ENCODE data around the gene EPB41L4B.

EPB41L4B gene

DNA sequence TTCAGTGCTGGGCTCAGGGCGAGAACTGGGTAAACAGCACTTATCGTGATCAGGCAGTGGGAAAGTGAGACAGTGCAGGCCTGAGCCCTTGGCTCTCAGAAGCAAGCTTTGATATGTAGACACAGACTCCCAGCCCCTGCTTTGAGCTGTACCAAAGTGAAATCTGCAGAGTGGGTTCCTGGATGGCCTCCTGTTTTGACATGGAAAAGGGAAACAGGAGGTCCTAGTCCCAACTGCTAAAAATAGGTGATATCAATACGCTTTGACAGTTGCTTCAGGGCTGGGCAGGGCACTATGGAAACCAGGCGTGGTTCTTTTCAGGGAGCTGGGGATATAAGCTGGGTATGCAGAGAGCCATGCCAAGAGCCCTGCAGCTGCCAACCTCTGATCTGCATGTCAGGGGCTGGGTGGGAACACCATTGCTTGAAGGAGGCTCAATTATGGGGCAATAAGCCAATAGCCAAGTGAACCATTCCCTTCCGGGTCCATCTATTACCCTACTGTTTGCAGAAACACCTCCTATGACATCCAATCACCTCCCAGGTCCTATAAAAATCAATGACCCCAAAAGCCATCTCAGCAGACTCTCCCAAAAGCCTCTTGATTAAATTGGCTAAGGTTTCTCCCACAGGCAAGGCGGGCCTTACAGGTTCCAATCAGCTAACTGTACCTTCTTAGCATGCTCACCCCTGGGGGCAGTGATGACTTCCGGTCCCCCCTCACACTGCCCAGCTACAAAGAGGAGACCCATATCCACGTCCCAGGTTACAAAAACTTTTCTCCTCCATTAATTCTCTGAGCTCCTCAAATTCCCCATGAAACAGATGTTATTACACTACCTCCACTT lies 45.8 kb downstream of the EPB41L4B start:
- Mint-ChIP-seq H3K27me3 (peaks cover 3% of the 10 kb centered on the region), H3K27ac (no peak overlapping the region), H3K4me3 (no peak overlapping the region), H3K9me3 (ENCODE audit: low read depth) (no peaks in the 10 kb centered on the region), H3K4me1 (ENCODE audit: low read depth) (no peaks in the 10 kb centered on the region), H3K36me3 (no peaks in the 10 kb centered on the region)

DNA sequence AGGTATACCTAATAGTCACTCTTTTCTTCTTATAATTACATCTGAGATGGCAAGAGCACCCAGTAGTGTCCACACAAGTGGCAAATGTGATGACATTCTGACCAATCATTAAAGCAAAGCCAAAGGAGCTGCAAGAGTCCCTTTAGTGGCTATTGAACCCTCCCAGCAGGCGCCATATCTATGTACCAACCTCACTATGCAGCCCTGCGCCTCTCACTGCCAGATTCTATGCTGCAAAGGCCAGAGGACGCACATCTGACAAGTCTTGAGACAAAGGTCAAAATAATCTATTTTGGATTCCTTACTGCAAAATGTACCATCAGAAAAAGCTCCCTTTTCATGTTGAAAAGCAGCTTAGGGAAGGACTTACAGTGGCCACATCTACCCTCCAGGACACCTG lies 47.0 kb downstream of the EPB41L4B start:
- Mint-ChIP-seq H3K27ac (no peak overlapping the region), H3K4me3 (no peak overlapping the region), H3K9me3 (ENCODE audit: low read depth) (no peaks in the 10 kb centered on the region), H3K36me3 (no peaks in the 10 kb centered on the region), H3K4me1 (ENCODE audit: low read depth) (no peaks in the 10 kb centered on the region), H3K27me3 (no peaks in the 10 kb centered on the region)

DNA sequence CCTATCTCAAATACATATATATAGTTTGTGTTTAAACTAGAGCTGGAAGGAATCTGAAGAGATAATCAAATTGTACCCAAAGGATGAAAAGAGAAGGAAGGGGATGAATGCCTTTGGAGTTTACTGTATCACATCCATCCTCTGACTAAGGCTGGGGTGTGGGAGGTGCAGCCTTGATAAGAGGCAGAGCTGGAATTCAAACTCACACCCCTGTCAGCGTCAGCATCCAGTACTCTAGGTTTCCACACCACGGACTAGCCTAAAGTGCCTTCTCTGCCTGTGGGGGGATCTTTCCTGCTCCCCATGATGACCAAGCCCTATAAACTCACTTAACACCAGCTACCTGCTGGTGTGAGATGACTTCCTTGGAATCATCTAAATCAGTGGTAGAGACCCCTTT lies 48.1 kb downstream of the EPB41L4B start:
- Mint-ChIP-seq H3K4me3 (no peak overlapping the region), H3K36me3 (no peaks in the 10 kb centered on the region), H3K27ac (no peak overlapping the region), H3K27me3 (no peaks in the 10 kb centered on the region), H3K4me1 (ENCODE audit: low read depth) (no peaks in the 10 kb centered on the region), H3K9me3 (ENCODE audit: low read depth) (no peaks in the 10 kb centered on the region)

DNA sequence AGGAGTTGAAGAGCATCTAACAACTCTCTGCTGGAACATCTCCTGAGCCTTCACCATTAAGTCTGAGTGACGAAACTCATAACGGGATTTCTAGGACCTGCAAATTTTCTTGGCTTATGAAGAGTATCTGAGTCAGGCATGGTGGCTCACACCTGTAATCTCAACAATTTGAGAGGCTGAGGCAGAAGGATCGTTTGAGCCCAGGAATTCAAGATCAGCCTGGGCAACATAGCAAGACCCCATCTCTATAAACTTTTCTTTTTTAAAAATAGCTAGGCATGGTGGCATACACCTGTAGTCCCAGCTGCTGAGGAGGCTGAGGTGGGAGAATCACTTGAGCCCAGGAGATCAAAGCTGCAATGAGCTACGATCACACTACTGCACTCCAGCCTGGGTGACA lies 48.8 kb downstream of the EPB41L4B start:
- H3K4me3 Mint-ChIP-seq, result no peak overlapping the region
- no peaks in the 10 kb centered on the region for H3K9me3 Mint-ChIP-seq (ENCODE audit: low read depth)
- no peak overlapping the region for H3K27ac Mint-ChIP-seq
- no peaks in the 10 kb centered on the region for H3K4me1 Mint-ChIP-seq (ENCODE audit: low read depth)
- no peaks in the 10 kb centered on the region for H3K27me3 Mint-ChIP-seq
- no peaks in the 10 kb centered on the region for H3K36me3 Mint-ChIP-seq

DNA sequence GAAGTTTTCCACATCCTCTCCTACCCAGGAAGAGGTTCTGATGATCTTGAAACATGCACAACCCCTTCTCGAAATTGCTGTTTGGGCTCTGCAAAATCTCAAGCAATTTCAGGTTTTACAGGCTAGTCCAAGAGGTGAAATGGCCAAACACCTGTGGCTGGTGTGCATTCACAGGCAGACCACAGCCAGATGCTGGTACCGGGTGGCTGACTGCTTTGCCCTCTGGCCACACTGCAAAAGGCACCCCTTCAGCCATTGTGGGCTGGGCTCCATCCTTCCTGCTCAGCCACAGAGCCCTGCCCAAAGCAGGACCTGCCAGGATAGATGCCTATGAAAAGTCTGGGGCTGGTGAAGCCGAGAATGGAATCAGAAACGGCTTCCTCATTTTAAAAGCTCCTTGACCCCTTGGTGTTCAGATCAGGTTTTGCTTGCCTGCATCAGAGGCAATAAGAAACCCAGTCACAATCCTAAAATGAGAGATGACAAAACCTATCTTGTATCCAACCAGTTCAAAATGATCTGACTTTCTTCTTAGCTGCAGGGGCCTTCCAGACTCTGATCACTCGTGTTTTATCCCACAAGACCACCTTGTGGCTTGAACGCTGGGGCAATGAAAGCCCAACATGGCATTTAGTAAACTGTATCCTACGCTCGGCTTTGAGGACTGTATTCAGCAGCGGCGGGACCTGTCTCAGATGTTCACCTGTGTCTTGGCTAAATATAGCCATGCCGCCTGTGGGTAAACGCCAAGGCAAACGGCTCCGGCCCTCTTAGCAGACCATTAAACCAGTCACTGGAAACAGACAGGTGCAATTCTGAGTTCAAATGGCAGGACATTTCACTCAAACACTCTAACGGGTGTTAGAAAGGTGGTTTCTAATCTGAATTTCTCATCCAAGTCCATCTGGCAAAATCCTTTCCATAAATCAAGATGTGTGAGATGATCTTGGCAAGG lies 49.6 kb downstream of the EPB41L4B start:
- no peak overlapping the region for H3K27ac Mint-ChIP-seq
- H3K36me3 Mint-ChIP-seq, result no peaks in the 10 kb centered on the region
- H3K4me3 Mint-ChIP-seq, result no peak overlapping the region
- H3K27me3 Mint-ChIP-seq, result no peaks in the 10 kb centered on the region
- H3K4me1 Mint-ChIP-seq (ENCODE audit: low read depth), result no peaks in the 10 kb centered on the region
- H3K9me3 Mint-ChIP-seq (ENCODE audit: low read depth), result no peaks in the 10 kb centered on the region

DNA sequence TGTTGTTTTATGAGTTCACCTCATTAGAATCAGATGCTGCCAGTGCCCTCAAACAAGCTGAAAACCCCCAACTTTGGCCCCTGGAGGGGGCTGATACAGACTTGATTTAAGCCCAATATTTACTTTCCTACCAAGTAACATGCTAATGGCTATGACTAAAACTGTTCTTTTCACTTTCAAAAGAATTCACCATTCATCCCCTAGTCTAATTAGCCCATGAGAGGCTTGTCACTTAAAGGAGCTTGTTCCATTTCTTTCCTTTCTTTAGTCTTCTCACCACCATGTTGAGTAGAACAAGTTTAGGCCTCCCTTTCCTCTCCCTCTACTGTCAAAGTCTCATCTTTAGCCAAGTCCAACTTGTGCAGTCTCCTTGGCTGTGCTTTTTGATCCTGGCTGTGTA lies 50.4 kb downstream of the EPB41L4B start:
- H3K4me3 Mint-ChIP-seq, result no peak overlapping the region
- no peaks in the 10 kb centered on the region for H3K36me3 Mint-ChIP-seq
- H3K9me3 Mint-ChIP-seq (ENCODE audit: low read depth), result no peaks in the 10 kb centered on the region
- no peaks in the 10 kb centered on the region for H3K4me1 Mint-ChIP-seq (ENCODE audit: low read depth)
- H3K27me3 Mint-ChIP-seq, result no peaks in the 10 kb centered on the region
- H3K27ac Mint-ChIP-seq, result no peak overlapping the region

DNA sequence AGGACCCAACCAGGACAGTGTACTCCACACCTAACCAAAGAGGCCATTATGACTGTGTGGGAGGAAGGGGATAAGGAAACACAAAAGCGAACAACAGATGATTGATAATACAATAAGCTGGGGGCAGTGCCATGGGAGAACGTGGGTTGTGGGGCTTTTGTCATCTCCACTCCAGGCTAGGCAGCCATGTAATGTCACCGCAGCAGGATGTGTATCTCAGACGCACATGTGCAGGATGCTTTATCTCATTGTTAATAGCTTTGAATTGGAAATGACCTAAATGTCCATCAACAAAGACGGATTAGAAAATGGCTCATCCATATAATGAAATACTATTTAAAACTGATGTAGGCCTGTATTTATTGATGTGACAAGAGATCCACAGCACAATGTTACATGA lies 51.0 kb downstream of the EPB41L4B start:
- no peak overlapping the region for H3K27ac Mint-ChIP-seq
- H3K4me3 Mint-ChIP-seq, result no peak overlapping the region
- H3K27me3 Mint-ChIP-seq, result no peaks in the 10 kb centered on the region
- no peaks in the 10 kb centered on the region for H3K36me3 Mint-ChIP-seq
- H3K9me3 Mint-ChIP-seq (ENCODE audit: low read depth), result no peaks in the 10 kb centered on the region
- H3K4me1 Mint-ChIP-seq (ENCODE audit: low read depth), result no peaks in the 10 kb centered on the region

DNA sequence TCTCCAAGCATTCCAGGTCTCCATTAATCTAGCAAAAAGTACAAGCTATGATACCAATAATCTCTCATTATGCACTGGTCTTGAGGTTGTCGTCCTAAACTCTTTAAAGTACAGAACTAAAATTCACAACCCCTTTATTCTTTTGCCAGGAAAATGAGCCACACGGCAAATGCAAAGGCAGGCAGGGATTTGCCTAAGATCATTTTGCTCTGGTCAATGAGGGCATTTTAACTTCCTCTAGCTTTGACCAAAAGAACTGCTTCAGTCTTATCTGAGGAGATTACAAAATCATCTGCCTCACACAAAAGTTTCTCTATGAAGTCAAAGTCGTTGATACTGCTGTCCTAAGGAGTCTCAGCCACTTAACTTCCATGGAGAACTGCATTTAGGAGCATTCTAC lies 51.8 kb downstream of the EPB41L4B start:
- no peaks in the 10 kb centered on the region for H3K36me3 Mint-ChIP-seq
- H3K27me3 Mint-ChIP-seq, result no peaks in the 10 kb centered on the region
- no peak overlapping the region for H3K4me3 Mint-ChIP-seq
- no peak overlapping the region for H3K27ac Mint-ChIP-seq
- H3K4me1 Mint-ChIP-seq (ENCODE audit: low read depth), result no peaks in the 10 kb centered on the region
- H3K9me3 Mint-ChIP-seq (ENCODE audit: low read depth), result no peaks in the 10 kb centered on the region

DNA sequence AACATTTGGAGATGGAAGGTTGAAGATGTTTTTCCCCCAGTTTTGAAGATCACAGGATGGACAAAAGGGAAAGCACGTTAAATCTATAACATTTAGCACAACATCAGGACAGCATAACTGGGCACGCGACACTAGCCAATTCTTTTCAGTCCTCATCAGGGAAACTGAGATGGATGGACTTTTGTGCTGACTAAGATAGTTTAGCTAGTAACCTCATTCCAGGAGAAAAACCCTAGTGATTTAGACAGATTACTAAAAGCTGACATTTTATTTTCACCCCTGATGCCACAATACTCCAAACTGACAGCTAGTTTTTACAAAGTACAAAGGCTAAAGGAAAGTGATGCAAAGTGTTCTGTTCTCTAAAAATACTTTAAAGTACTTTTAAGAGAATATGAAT lies 53.3 kb downstream of the EPB41L4B start:
- H3K27ac Mint-ChIP-seq, result no peak overlapping the region
- H3K4me3 Mint-ChIP-seq, result no peak overlapping the region
- H3K9me3 Mint-ChIP-seq (ENCODE audit: low read depth), result no peaks in the 10 kb centered on the region
- no peaks in the 10 kb centered on the region for H3K27me3 Mint-ChIP-seq
- no peaks in the 10 kb centered on the region for H3K4me1 Mint-ChIP-seq (ENCODE audit: low read depth)
- H3K36me3 Mint-ChIP-seq, result no peaks in the 10 kb centered on the region

DNA sequence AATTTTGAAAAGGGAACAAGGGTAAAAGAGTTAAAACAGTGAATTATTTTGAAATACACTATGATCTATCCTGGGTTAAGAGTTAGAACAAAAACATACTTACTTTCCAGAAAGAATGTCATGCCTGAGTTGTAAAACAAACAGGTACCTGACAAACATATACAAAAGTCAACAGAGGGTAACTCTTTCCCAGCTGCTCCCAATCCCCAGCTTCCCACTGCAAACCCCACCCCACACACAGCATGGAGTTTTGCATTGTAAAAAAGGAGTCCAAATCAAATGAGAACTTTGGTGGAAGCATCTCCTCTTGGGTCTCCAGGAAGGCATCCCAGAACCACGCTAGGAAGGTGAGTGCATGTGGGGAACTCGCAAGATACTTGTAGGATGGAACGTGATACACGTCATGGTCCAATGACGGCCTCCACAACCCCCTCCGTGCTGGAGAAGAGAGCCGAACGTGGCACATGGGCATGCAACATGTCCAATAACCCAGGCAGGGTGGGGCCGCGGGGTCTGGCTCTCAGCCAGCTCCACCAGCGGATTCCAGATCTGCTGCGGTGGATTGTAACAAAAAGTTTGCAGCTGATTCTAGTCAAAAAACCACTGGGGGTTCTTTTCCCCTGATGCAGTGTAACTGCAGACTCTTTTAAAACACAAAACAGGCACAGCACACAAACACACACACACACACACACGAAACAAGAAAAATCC lies 55.8 kb downstream of the EPB41L4B start:
- H3K4me3 Mint-ChIP-seq, result no peak overlapping the region
- no peak overlapping the region for H3K27ac Mint-ChIP-seq
- no peaks in the 10 kb centered on the region for H3K36me3 Mint-ChIP-seq
- H3K9me3 Mint-ChIP-seq (ENCODE audit: low read depth), result no peaks in the 10 kb centered on the region
- no peaks in the 10 kb centered on the region for H3K4me1 Mint-ChIP-seq (ENCODE audit: low read depth)
- H3K27me3 Mint-ChIP-seq, result peaks cover 4% of the 10 kb centered on the region

DNA sequence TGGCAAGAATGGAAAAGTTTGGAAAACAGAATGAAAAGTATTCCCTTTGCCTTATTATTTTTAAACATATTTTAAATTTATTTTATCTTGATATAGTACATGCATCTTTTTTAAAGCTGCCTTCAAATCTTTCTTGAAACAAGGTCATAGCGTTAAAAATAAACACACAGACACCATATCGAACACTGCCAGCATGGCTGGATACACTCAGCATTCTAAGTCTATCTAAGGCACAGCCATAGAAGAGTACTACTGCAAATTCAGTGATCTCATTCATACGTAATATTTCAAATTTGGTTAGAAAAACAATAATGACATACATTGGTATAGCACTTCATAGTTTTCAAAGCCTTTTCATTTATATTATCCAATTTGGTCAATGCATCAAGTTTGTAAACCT lies 57.5 kb downstream of the EPB41L4B start:
- H3K27me3 Mint-ChIP-seq, result peaks cover 4% of the 10 kb centered on the region
- no peaks in the 10 kb centered on the region for H3K36me3 Mint-ChIP-seq
- H3K27ac Mint-ChIP-seq, result no peak overlapping the region
- H3K4me3 Mint-ChIP-seq, result no peak overlapping the region
- H3K4me1 Mint-ChIP-seq (ENCODE audit: low read depth), result no peaks in the 10 kb centered on the region
- no peaks in the 10 kb centered on the region for H3K9me3 Mint-ChIP-seq (ENCODE audit: low read depth)

DNA sequence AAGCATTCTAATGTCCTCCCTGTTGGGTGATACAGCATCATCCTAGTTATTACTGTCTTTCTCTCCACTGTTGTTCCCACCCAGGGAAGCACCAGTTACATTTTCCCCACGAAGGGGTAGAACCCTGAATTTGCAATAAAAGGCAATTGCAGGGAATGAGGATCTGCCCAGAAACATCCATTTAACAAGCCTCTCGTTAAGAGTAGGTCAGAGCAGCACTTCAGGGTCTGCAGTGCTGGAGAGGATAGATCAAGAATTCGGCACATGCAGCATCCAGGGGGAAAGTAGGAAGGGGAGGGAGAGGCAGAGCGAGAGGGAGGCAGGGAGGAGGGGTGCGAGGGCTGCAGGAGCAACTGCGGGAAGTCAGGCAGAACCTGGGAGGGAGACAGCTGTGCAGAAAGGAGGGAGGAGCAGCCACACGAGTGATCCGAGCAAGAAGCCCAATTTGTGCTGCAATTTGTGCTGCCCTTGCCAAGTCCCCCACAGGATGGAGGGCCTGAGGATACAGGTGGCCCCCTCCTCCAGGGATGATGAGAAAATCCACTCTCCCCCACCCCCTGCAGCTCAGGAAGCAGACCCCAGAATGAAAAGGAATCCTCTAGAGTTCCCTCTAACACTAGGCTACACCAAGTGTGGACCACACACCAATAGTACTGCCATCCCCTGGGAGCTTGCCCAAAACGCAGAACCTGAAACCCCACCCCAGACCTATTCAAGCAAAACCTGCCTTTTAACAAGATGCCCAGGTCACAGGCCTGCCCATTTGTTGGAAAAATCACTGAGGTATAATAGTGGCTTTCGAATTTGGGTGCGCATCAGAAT lies 62.2 kb downstream of the EPB41L4B start:
- H3K4me3 Mint-ChIP-seq, result no peak overlapping the region
- no peak overlapping the region for H3K27ac Mint-ChIP-seq
- H3K36me3 Mint-ChIP-seq, result no peaks in the 10 kb centered on the region
- H3K27me3 Mint-ChIP-seq, result peaks cover 8% of the 10 kb centered on the region
- H3K9me3 Mint-ChIP-seq (ENCODE audit: low read depth), result no peaks in the 10 kb centered on the region
- H3K4me1 Mint-ChIP-seq (ENCODE audit: low read depth), result no peaks in the 10 kb centered on the region

DNA sequence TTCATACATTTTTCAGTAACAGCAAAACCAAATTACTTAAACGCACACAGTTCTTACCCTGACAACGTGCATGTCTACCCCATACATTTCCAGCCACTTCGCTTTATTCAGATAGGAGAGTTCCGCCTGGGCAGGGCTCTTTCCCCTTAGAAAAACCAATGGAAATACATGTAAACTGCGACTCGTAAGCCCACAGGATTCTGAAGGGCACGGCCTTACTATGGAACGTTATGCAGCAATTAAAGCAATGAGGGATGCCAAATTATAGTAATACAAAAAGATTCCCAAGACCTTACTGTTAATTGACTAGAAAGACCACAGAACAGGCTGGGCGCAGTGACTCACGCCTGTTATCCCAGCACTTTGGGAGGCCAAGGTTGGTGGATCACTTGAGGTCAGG lies 64.5 kb downstream of the EPB41L4B start:
- Mint-ChIP-seq H3K4me3 (no peak overlapping the region), H3K36me3 (no peaks in the 10 kb centered on the region), H3K27ac (no peak overlapping the region), H3K27me3 (peaks cover 8% of the 10 kb centered on the region), H3K9me3 (ENCODE audit: low read depth) (no peaks in the 10 kb centered on the region), H3K4me1 (ENCODE audit: low read depth) (no peaks in the 10 kb centered on the region)

DNA sequence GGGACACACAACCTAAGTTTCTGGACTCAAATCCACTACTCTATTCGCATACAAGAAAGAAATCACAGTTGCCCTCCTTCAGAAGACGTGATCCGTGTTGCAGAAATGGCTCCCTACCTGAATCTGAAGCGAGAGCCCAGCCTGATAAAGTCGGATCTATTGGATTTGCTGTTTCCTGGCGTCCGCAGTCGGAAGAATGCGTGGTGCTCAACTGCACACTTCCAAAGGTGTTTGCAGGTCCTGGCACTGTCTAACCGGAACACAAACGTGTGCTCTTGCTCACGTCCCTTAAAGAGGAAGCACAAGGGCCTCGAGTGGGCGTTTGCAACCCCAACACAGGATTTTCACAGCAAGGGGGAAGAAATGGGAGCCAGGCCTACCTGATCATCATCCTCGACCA lies 65.5 kb downstream of the EPB41L4B start:
- Mint-ChIP-seq H3K27ac (no peak overlapping the region), H3K4me3 (no peak overlapping the region), H3K9me3 (ENCODE audit: low read depth) (no peaks in the 10 kb centered on the region), H3K4me1 (ENCODE audit: low read depth) (no peaks in the 10 kb centered on the region), H3K27me3 (peaks cover 4% of the 10 kb centered on the region), H3K36me3 (no peaks in the 10 kb centered on the region)
